Measurements from ENCODE around the gene LDB3.

- TF ChIP-seq CTCF (IDR thresholded peaks at IDR 0.05): no peak
- no peak for TF ChIP-seq POLR2A (IDR thresholded peaks at IDR 0.05)
These were observed 84.7 kb downstream of the LDB3 start for GRCh38 chr10:86753051-86753450.
